HepG2 (cell line): Measurements from ENCODE around the gene APOC4. TPM values are rescaled to one million over a fixed set of nuclear protein-coding genes. Genes with fewer than 3 reads are reported as not detected.

ENCODE experiments used
- BRD4 ChIP-seq: sonication (generic); formaldehyde crosslinking; IDR thresholded peaks from 2 replicates; pipeline ENCODE4 v1.4.0; 2020; ENCODE audit warnings: missing genetic modification reagents
- CBX5 ChIP-seq: sonication (generic); formaldehyde crosslinking; IDR thresholded peaks from 2 replicates; pipeline ENCODE4 v1.4.0; 2020; ENCODE audit warnings: missing genetic modification reagents, borderline replicate concordance
- CENPT ChIP-seq: sonication (generic); formaldehyde crosslinking; IDR thresholded peaks from 2 replicates; pipeline ENCODE4 v1.8.0; 2022; ENCODE audit warnings: low read depth, mild to moderate bottlenecking, moderate library complexity, missing genetic modification reagents
- DNMT1 ChIP-seq: sonication (generic); formaldehyde crosslinking; IDR thresholded peaks from 2 replicates; pipeline ENCODE4 v1.5.1; 2020; ENCODE audit warnings: mild to moderate bottlenecking, missing genetic modification reagents
- FOXA3 ChIP-seq: IDR thresholded peaks from 2 replicates; pipeline ENCODE4 v1.6.1; 2016; ENCODE audit warnings: missing genetic modification reagents, missing compliant biosample characterization
- FOXM1 ChIP-seq: sonication (generic); formaldehyde crosslinking; IDR thresholded peaks from 2 replicates; pipeline ENCODE4 v1.5.0; 2020; ENCODE audit warnings: missing genetic modification reagents
- GZF1 ChIP-seq: sonication (generic); formaldehyde crosslinking; IDR thresholded peaks from 2 replicates; pipeline ENCODE4 v1.5.1; 2020; ENCODE audit warnings: mild to moderate bottlenecking, missing genetic modification reagents
- KLF6 ChIP-seq: IDR thresholded peaks from 2 replicates; pipeline ENCODE4 v1.8.0; 2016; ENCODE audit warnings: missing biosample characterization, missing genetic modification reagents
- MAZ ChIP-seq, 2 experiments: sonication (generic) in 1 of 2; formaldehyde crosslinking in 1 of 2; IDR thresholded peaks; 2 replicates each; pipeline versions ENCODE4 v1.5.0 to v1.6.1; 2012 to 2020; ENCODE audit warnings: low read depth in 2 of 2, mild to moderate bottlenecking in 2 of 2, borderline replicate concordance in 1 of 2, improper control_type of control experiment in 1 of 2, low read length in 1 of 2, missing genetic modification reagents in 1 of 2, moderate library complexity in 1 of 2
- MED1 ChIP-seq: sonication (generic); formaldehyde crosslinking; IDR thresholded peaks from 2 replicates; pipeline ENCODE4 v1.4.0; 2020; ENCODE audit warnings: missing genetic modification reagents
- MIXL1 ChIP-seq: IDR thresholded peaks from 2 replicates; pipeline ENCODE4 v1.6.1; 2016
- NR2C2 ChIP-seq: sonication (generic); formaldehyde crosslinking; IDR thresholded peaks from 2 replicates; pipeline ENCODE4 v1.4.0; 2020; ENCODE audit warnings: missing genetic modification reagents, mild to moderate bottlenecking, moderate library complexity, borderline replicate concordance
- ONECUT2 ChIP-seq: sonication (generic); formaldehyde crosslinking; IDR thresholded peaks from 2 replicates; pipeline ENCODE4 v1.4.0; 2020; ENCODE audit warnings: missing genetic modification reagents
- PHF20 ChIP-seq: sonication (generic); formaldehyde crosslinking; IDR thresholded peaks from 2 replicates; pipeline ENCODE4 v1.5.0; 2020; ENCODE audit warnings: mild to moderate bottlenecking, missing genetic modification reagents
- PPARG ChIP-seq: conservative IDR thresholded peaks from 2 replicates; pipeline ENCODE4 v1.6.1; 2016; ENCODE audit warnings: missing biosample characterization, missing genetic modification reagents
- ZBTB3 ChIP-seq: sonication (generic); formaldehyde crosslinking; IDR thresholded peaks from 2 replicates; pipeline ENCODE4 v1.4.0; 2020; ENCODE audit warnings: low read depth, mild to moderate bottlenecking, moderate library complexity, missing genetic modification reagents, borderline replicate concordance
- ZNF329 ChIP-seq: sonication (generic); formaldehyde crosslinking; IDR thresholded peaks from 2 replicates; pipeline ENCODE4 v1.9.0; 2021; ENCODE audit warnings: low read depth, mild to moderate bottlenecking, missing genetic modification reagents
- ZNF468 ChIP-seq: sonication (generic); formaldehyde crosslinking; IDR thresholded peaks from 2 replicates; pipeline ENCODE4 v1.8.0; 2022; ENCODE audit warnings: mild to moderate bottlenecking, moderate library complexity, missing genetic modification reagents
- ZNF572 ChIP-seq: sonication (generic); formaldehyde crosslinking; IDR thresholded peaks from 2 replicates; pipeline ENCODE4 v1.5.1; 2020; ENCODE audit warnings: mild to moderate bottlenecking, missing genetic modification reagents
- ZNF614 ChIP-seq: IDR thresholded peaks from 2 replicates; pipeline ENCODE4 v1.6.1; 2018; ENCODE audit warnings: missing biosample characterization, missing genetic modification reagents, inconsistent platforms, borderline replicate concordance
- ZNF879 ChIP-seq: sonication (generic); formaldehyde crosslinking; IDR thresholded peaks from 2 replicates; pipeline ENCODE4 v1.8.1; 2023; ENCODE audit warnings: missing genetic modification reagents
- polyA plus RNA-seq, 8 experiments: library from polyadenylated mRNA; depleted of rRNA in 3 of 8; stranded (reverse) in 7 of 8; unstranded in 1 of 8; fragments of >200 nt; fragmentation: Illumina TruSeq in 4 of 8; extraction: Trizol in 4 of 8; gene quantifications; 2 replicates each; pipeline versions ENCODE4 v1.2.1 to v1.2.3, GENCODE V29; 2011 to 2016; ENCODE audit warnings: low read depth in 4 of 8, missing spikeins in 1 of 8, mixed read lengths in 1 of 8; ENCODE audit not compliant: insufficient read depth in 1 of 8
- total RNA-seq, 5 experiments: library from RNA; depleted of rRNA; stranded (reverse); fragments of >200 nt; fragmentation: Illumina TruSeq; extraction: Trizol; gene quantifications; 2 replicates each; pipeline ENCODE4 v1.2.3, GENCODE V29; 2016; ENCODE audit warnings: low read depth in 1 of 5
- TF ChIP-seq, protein P1 (sequence below): sonication (generic); formaldehyde crosslinking; IDR thresholded peaks from 2 replicates; pipeline ENCODE4 v1.5.1; 2020; ENCODE audit warnings: missing genetic modification reagents, mild to moderate bottlenecking, borderline replicate concordance
- TF ChIP-seq, protein P2 (sequence below): sonication (generic); formaldehyde crosslinking; IDR thresholded peaks from 2 replicates; pipeline ENCODE4 v1.4.0; 2020; ENCODE audit warnings: missing genetic modification reagents, borderline replicate concordance

Gene APOC4
- total and polyA plus RNA-seq, 2 of the 13 experiments (the other 11 are each of a cell fraction or from before 2014, with no cell fraction given): 0.46 TPM; not detected in 1

DNA sequence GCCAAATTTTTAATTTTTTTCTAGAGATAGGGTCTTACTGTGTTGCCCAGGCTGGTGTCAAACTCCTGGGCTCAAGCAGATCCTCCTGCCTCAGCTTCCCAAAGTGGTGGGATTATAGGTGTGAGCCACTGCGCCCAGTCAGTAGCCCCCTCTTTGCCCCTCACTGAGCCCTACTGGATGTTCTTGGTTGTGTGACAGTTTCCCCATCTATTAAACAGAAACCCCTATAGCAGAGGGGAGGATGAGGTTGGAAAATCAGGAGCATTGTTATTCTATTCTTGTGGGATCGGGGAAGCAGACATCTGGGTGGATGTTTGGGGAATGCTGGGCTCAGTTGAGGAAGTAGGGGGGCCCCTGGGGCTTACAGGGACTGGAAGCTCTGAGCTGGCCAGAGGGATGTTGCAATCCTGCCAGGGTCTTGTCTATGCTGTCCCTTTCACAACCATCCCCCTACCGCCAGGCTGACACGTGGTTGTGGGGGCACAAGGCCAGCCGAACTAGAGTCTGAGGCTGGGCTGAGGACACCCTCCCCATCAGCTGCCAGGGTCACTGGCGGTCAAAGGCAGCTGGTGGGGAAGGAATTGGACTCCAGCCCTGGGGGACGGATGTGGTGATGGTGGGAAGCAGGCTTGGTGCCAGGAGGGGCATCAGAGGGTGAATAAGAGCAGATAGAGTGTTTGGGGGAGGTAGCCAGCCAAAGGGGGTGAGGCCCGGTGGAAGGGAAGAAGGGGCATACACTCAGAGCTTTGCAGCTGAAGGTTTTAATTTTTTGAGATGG lies 16.7 kb upstream of the APOC4 start (continued):
- peak; percentile 95 for TF ChIP-seq CBX5 (CRISPR knock-in tag)
- TF ChIP-seq, protein P1, sequence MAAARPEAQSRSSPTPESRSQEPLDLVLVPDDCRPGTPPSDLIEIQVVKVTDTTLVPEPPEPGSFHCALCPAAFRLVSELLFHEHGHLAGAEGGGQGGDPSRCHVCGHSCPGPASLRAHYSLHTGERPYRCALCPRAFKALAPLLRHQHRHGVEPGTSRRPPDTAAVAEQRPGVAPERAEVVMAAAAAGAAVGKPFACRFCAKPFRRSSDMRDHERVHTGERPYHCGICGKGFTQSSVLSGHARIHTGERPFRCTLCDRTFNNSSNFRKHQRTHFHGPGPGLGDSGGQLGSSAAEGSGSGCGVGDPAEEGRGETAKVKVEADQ: peak; percentile 91
- no peak; the same call in 1 of the 2 replicates for TF ChIP-seq ZBTB3 (CRISPR knock-in tag)
- TF ChIP-seq GZF1 (CRISPR knock-in tag): no peak
- TF ChIP-seq DNMT1 (CRISPR knock-in tag): no peak
- TF ChIP-seq ZNF329 (CRISPR knock-in tag): peak; percentile 85; the same call in 1 of the 2 replicates
- peak; percentile 92; the same call in 1 of the 2 replicates for TF ChIP-seq ZNF614 (CRISPR knock-in tag)
- TF ChIP-seq PPARG (CRISPR knock-in tag): peak; percentile 91
- TF ChIP-seq, protein P2, sequence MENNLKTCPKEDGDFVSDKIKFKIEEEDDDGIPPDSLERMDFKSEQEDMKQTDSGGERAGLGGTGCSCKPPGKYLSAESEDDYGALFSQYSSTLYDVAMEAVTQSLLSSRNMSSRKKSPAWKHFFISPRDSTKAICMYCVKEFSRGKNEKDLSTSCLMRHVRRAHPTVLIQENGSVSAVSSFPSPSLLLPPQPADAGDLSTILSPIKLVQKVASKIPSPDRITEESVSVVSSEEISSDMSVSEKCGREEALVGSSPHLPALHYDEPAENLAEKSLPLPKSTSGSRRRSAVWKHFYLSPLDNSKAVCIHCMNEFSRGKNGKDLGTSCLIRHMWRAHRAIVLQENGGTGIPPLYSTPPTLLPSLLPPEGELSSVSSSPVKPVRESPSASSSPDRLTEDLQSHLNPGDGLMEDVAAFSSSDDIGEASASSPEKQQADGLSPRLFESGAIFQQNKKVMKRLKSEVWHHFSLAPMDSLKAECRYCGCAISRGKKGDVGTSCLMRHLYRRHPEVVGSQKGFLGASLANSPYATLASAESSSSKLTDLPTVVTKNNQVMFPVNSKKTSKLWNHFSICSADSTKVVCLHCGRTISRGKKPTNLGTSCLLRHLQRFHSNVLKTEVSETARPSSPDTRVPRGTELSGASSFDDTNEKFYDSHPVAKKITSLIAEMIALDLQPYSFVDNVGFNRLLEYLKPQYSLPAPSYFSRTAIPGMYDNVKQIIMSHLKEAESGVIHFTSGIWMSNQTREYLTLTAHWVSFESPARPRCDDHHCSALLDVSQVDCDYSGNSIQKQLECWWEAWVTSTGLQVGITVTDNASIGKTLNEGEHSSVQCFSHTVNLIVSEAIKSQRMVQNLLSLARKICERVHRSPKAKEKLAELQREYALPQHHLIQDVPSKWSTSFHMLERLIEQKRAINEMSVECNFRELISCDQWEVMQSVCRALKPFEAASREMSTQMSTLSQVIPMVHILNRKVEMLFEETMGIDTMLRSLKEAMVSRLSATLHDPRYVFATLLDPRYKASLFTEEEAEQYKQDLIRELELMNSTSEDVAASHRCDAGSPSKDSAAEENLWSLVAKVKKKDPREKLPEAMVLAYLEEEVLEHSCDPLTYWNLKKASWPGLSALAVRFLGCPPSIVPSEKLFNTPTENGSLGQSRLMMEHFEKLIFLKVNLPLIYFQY: peak; percentile 43; the same call in 1 of the 2 replicates
- TF ChIP-seq FOXA3 (CRISPR knock-in tag): peak; percentile 94
- TF ChIP-seq CENPT (CRISPR knock-in tag): no peak
- TF ChIP-seq PHF20 (CRISPR knock-in tag): peak; percentile 60; the same call in 1 of the 2 replicates
- peak; percentile 95 for TF ChIP-seq BRD4 (CRISPR knock-in tag)
- no peak for TF ChIP-seq ZNF468 (CRISPR knock-in tag)
- TF ChIP-seq MED1 (CRISPR knock-in tag): peak; percentile 99
- peak; percentile 91 for TF ChIP-seq NR2C2 (CRISPR knock-in tag)
- TF ChIP-seq ONECUT2 (CRISPR knock-in tag): peak; percentile 58
- 0 out of 2 replicates have a peak, but pooled peaks have one; percentile 25 for TF ChIP-seq ZNF879 (CRISPR knock-in tag)
- TF ChIP-seq MAZ (IDR thresholded peaks at IDR 0.05; ENCODE audit: borderline replicate concordance, low read depth, low read length): peak; percentile 61; the same call in 1 of the 2 replicates
- TF ChIP-seq MAZ (CRISPR knock-in tag; IDR thresholded peaks at IDR 0.05; ENCODE audit: low read depth): peak; percentile 99
- no peak for TF ChIP-seq FOXM1 (CRISPR knock-in tag)
- TF ChIP-seq MIXL1 (CRISPR knock-in tag): peak; percentile 83
- peak; percentile 81 for TF ChIP-seq KLF6 (CRISPR knock-in tag)
- peak; percentile 59; the same call in 1 of the 2 replicates for TF ChIP-seq ZNF572 (CRISPR knock-in tag)
